Stimulated activated CD4-positive, alpha-beta T cell treated with anti-CD3 and anti-CD28 coated beads, Interleukin-4, amount 100 ng/mL, for 24 hours (primary cell): ENCODE data around the gene PHETA2.
"Not testable (repeated sequence)": the region's sequence is repeated elsewhere in the genome, so short reads cannot be mapped to it uniquely, and the experiment has no call there.

Source experiments
- DNase-seq: peaks from one replicate; pipeline ENCODE4 v3.0.0-alpha.2; 2020

PHETA2 gene

GRCh38 chr22:42111798-42112197 is 37.8 kb downstream of the PHETA2 start:
- no peak for DNase-seq

GRCh38 chr22:42112793-42113192 is 38.7 kb downstream of the PHETA2 start:
- DNase-seq: not testable (repeated sequence)

- DNase-seq: no peak
These were observed 40.7 kb downstream of the PHETA2 start for GRCh38 chr22:42114721-42115120.

- DNase-seq: not testable (repeated sequence)
These were observed 41.4 kb downstream of the PHETA2 start for GRCh38 chr22:42115420-42115830.

- DNase-seq: no peak
These were observed 42.9 kb downstream of the PHETA2 start for GRCh38 chr22:42116848-42117424.

GRCh38 chr22:42120231-42121021 is 46.4 kb downstream of the PHETA2 start:
- DNase-seq: peak; percentile 55

- not testable (repeated sequence) for DNase-seq
These were observed 49.5 kb downstream of the PHETA2 start for GRCh38 chr22:42123529-42123928.

- no peak for DNase-seq
These were observed 53.6 kb downstream of the PHETA2 start for GRCh38 chr22:42127606-42128005.

- DNase-seq: not testable (repeated sequence)
These were observed 54.0 kb downstream of the PHETA2 start for GRCh38 chr22:42128007-42128406.
